ENCODE measurements around the gene CEP164. TPM values are rescaled to one million over a fixed set of nuclear protein-coding genes. Genes with fewer than 3 reads are reported as not detected.

Gene CEP164
- total RNA-seq, 1 experiment from 2014 or later: 33.9 TPM

GRCh38 chr11:117444711-117445658 is 117.3 kb downstream of the CEP164 start:
- intact Hi-C loops (cut with micrococcal nuclease; ENCODE audit: unreplicated experiment): no loop called here
- Histone ChIP-seq H4K20me1 (ENCODE audit: insufficient read depth) (no peaks in the 10 kb centered on the region), H3K79me2 (ENCODE audit: low read depth) (no peaks in the 10 kb centered on the region), H3K9me2 (ENCODE audit: insufficient read depth) (no peaks in the 10 kb centered on the region), H3K4me2 (no peak overlapping the region), H3K4me3 (no peak overlapping the region), H3K9me3 (ENCODE audit: insufficient read depth, low read depth) (no peaks in the 10 kb centered on the region), H2AFZ (no peak overlapping the region), H3K27ac (no peak overlapping the region), H3K4me1 (replicated peaks; ENCODE audit: insufficient read depth) (no peaks in the 10 kb centered on the region), H3K36me3 (ENCODE audit: low read depth) (no peaks in the 10 kb centered on the region), H3K27me3 (ENCODE audit: insufficient read depth, low read depth) (peaks cover 97% of the 10 kb centered on the region), H3F3A (ENCODE audit: insufficient read depth, low read depth) (no peaks in the 10 kb centered on the region)
- ChIA-PET POLR2A (ENCODE audit: unreplicated experiment) (no interaction called here), CTCF (no interaction called here)
- no TSS peak for BruUV-seq (replicated peaks)
- no peak for DNase-seq
- TF ChIP-seq EZH2 (IDR thresholded peaks at IDR 0.05; ENCODE audit: low read depth): no peak
- TF ChIP-seq CTCF (conservative IDR thresholded peaks at IDR 0.05): no peak

GRCh38 chr11:117449111-117449693 is 121.5 kb downstream of the CEP164 start:
- H4K20me1 ChIP-seq (ENCODE audit: insufficient read depth): no peaks in the 10 kb centered on the region
- no peaks in the 10 kb centered on the region for H3K36me3 ChIP-seq (ENCODE audit: low read depth)
- H3K27ac ChIP-seq: no peak overlapping the region
- peak in 1 of 2 experiments; percentile 45 for DNase-seq
- no peaks in the 10 kb centered on the region for H3K79me2 ChIP-seq (ENCODE audit: low read depth)
- TF ChIP-seq CTCF (conservative IDR thresholded peaks at IDR 0.05): no peak
- no peak for TF ChIP-seq EZH2 (IDR thresholded peaks at IDR 0.05; ENCODE audit: low read depth)
- no peak overlapping the region for H3K4me3 ChIP-seq
- no peak overlapping the region for H2AFZ ChIP-seq
- POLR2A ChIA-PET (ENCODE audit: unreplicated experiment): no interaction called here
- no peak overlapping the region for H3K4me2 ChIP-seq
- H3K9me2 ChIP-seq (ENCODE audit: insufficient read depth): no peaks in the 10 kb centered on the region
- no peaks in the 10 kb centered on the region for H3K4me1 ChIP-seq (replicated peaks; ENCODE audit: insufficient read depth)
- H3K27me3 ChIP-seq (ENCODE audit: insufficient read depth, low read depth): peaks cover 99% of the 10 kb centered on the region
- no peaks in the 10 kb centered on the region for H3F3A ChIP-seq (ENCODE audit: insufficient read depth, low read depth)
- no peaks in the 10 kb centered on the region for H3K9me3 ChIP-seq (ENCODE audit: insufficient read depth, low read depth)
- CTCF ChIA-PET: no interaction called here
- intact Hi-C loops (cut with micrococcal nuclease; ENCODE audit: unreplicated experiment): no loop called here
- BruUV-seq (replicated peaks): no TSS peak

- Histone ChIP-seq H2AFZ (no peak overlapping the region), H3K27me3 (ENCODE audit: insufficient read depth, low read depth) (peaks cover 99% of the 10 kb centered on the region), H3K4me2 (no peak overlapping the region), H3K4me3 (no peak overlapping the region), H3K79me2 (ENCODE audit: low read depth) (no peaks in the 10 kb centered on the region), H3K27ac (no peak overlapping the region), H3K4me1 (replicated peaks; ENCODE audit: insufficient read depth) (no peaks in the 10 kb centered on the region), H3K36me3 (ENCODE audit: low read depth) (no peaks in the 10 kb centered on the region), H4K20me1 (ENCODE audit: insufficient read depth) (no peaks in the 10 kb centered on the region), H3K9me2 (ENCODE audit: insufficient read depth) (no peaks in the 10 kb centered on the region), H3F3A (ENCODE audit: insufficient read depth, low read depth) (no peaks in the 10 kb centered on the region), H3K9me3 (ENCODE audit: insufficient read depth, low read depth) (no peaks in the 10 kb centered on the region)
- no TSS peak for BruUV-seq (replicated peaks)
- intact Hi-C loops (cut with micrococcal nuclease; ENCODE audit: unreplicated experiment): no loop called here
- TF ChIP-seq EZH2 (IDR thresholded peaks at IDR 0.05; ENCODE audit: low read depth): no peak
- no peak for TF ChIP-seq CTCF (conservative IDR thresholded peaks at IDR 0.05)
- POLR2A ChIA-PET (ENCODE audit: unreplicated experiment): no interaction called here
- CTCF ChIA-PET: no interaction called here
- no peak for DNase-seq
These were observed 126.4 kb downstream of the CEP164 start for GRCh38 chr11:117453886-117454563.
